GM13976 (cell line): ENCODE results near the gene PLEKHG3.
"Not testable (repeated sequence)": the region's sequence is repeated elsewhere in the genome, so short reads cannot be mapped to it uniquely, and the experiment has no call there.

Experiments used
- DNase-seq: peaks from one replicate; pipeline ENCODE4 v3.0.0; 2012; ENCODE audit warnings: low spot score
- in situ Hi-C: fragments of 300-500 bp; cut with MboI; formaldehyde crosslinking; loops from one replicate; pipeline ENCODE4 v1.12.0; 2022; ENCODE audit warnings: low sequenced_read_pairs, mixed read lengths, inconsistent platforms; ENCODE audit not compliant: unreplicated experiment
- TF ChIP-seq, protein P1 (sequence below): IDR thresholded peaks from 2 replicates; pipeline ENCODE4 v1.5.1; 2012; ENCODE audit warnings: borderline replicate concordance, mild to moderate bottlenecking; ENCODE audit not compliant: insufficient read depth; ENCODE audit errors: extremely low read depth, missing control alignments, control extremely low read depth

Gene PLEKHG3

DNA sequence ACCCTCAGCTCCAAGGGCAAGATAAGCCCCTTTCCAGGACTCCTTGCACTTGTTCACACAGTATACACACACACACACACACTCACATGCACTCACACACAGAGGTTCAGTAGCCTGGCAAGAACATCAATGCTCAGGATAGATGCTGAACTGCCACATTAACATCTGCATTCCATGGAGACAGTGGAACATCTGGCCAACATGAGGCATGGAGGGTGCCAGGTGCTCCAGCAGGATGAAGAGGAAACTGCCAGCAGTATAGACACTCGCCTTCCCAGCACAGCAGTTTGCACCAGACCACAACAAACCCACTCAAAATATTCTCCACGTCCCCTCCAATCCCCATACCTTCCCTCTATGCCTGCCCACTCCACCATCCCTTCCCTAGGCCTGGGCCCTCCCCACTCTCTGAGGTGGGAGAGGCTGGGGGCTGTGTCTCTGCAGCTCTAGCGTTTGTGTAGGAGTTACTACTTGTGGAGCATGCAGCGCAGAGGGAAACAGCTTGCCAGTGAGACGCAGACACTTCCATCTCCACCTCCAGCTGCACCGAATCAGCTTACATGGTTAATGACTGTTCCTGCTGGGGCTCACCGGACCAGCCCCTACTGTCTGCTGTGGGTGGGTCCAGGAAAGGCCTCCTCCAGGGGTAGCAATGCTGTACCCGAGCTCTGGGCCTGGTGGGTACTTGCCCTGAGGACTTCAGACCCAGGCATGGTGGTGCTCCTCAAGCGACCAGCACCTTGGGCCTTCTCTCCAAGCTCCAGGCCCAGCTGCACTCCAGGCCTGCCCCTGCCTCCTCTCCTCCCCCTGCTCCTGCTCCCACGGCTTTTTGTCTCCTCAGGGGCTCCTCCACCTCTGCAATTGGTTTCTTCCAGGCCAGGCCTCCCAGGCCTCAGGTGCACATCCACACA, 18.6 kb upstream of the PLEKHG3 start:
- DNase-seq, result no peak
- TF ChIP-seq, protein P1, sequence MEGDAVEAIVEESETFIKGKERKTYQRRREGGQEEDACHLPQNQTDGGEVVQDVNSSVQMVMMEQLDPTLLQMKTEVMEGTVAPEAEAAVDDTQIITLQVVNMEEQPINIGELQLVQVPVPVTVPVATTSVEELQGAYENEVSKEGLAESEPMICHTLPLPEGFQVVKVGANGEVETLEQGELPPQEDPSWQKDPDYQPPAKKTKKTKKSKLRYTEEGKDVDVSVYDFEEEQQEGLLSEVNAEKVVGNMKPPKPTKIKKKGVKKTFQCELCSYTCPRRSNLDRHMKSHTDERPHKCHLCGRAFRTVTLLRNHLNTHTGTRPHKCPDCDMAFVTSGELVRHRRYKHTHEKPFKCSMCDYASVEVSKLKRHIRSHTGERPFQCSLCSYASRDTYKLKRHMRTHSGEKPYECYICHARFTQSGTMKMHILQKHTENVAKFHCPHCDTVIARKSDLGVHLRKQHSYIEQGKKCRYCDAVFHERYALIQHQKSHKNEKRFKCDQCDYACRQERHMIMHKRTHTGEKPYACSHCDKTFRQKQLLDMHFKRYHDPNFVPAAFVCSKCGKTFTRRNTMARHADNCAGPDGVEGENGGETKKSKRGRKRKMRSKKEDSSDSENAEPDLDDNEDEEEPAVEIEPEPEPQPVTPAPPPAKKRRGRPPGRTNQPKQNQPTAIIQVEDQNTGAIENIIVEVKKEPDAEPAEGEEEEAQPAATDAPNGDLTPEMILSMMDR, result no peak
- in situ Hi-C loops, result no loop called here

DNA sequence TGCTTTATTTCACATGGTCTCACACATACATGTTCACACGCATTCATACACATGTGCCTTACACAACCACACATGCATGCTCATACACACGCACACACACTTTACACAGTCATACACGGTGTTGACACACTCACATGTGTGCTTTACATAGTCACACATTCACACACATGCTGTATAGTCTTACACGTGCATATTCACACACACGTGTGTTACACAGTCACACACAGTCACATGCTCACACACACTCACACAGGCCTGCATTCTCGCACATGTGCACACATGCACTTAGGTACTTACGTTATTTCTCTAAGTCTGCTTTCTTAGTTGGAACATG, 18.0 kb upstream of the PLEKHG3 start:
- no peak for DNase-seq
- TF ChIP-seq, protein P1, result no peak
- in situ Hi-C loops, result no loop called here

DNA sequence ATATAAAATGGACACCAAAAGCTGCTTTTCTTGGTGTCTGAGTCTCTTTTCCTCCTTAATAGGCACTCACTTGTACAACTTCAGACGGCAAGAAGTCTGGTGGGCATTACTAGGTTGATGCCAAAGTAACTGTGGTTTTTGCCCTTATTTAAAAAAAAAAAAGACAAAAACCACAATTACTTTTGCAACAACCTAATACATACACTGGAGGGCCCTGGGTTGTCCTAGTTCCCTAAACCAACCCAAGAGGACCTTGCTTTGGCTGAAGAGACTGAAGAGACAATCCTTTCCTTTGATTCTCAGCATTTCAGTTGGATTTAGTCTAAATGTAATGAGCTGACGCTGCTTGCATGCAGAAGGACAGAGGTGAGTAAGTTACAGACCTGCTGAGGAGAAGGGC, 16.2 kb upstream of the PLEKHG3 start:
- TF ChIP-seq, protein P1, result no peak
- DNase-seq, result no peak
- in situ Hi-C loops, result no loop called here

DNA sequence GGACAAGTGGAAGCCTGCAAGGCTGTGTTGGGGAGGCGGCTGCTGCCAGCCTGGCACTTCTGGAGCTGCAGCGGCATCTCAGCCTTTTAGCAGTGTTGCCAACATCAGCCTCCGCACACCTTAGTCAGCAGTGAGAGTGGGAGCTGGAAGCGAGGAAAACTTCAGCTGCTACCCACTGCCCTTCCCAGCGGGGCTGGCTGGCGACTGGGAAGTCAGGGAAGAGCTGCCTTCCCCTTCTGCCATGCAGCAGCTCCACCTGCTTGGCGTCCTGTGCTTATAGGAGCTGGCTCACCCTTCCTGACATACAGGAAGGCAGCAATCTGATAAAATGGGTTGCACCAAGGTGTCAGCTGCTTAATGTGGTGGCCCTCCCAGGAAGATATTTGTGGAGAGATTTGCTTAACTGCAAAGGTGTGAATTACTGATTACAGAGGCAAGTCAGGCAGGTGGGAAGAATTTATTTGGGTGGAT, 15.4 kb upstream of the PLEKHG3 start:
- TF ChIP-seq, protein P1, result no peak
- in situ Hi-C loops, result no loop called here
- DNase-seq, result no peak

DNA sequence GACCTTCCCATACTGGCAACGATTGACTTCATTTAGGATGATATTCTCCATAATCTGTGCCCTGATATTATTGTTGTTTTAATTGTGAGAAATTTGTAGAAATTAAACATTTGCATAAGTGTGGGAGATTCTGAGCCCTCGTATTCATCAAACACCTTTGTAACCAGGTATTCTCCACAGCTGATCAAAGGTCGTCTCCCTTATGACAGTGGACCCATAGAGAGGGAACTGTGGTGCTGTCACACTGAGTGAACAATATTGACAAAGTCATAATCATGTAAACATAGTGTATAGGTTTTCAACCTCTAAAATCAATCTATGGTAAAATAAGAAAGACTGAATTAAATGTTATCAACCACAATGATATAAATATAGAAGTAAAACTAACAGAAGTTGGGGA, 14.9 kb upstream of the PLEKHG3 start:
- no peak for DNase-seq
- TF ChIP-seq, protein P1, result no peak
- in situ Hi-C loops, result no loop called here

DNA sequence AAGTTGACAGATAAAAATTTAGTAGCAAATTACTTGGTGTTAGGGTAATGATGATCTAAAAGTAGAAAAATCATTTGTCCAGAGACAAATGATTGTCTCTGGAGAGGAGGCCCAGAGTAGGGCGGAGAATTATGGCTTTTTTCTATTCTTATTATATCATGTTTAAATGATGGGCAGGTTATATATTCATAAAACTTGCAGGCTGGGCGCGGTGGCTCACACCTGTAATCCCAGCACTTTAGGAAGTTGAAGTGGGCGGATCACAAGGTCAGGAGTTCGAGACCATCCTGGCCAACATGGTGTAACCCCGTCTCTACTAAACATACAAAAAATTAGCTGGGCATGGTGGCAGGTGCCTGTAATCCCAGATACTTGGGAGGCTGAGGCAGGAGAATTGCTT, 13.6 kb upstream of the PLEKHG3 start:
- DNase-seq, in situ Hi-C loops: not testable (repeated sequence)

DNA sequence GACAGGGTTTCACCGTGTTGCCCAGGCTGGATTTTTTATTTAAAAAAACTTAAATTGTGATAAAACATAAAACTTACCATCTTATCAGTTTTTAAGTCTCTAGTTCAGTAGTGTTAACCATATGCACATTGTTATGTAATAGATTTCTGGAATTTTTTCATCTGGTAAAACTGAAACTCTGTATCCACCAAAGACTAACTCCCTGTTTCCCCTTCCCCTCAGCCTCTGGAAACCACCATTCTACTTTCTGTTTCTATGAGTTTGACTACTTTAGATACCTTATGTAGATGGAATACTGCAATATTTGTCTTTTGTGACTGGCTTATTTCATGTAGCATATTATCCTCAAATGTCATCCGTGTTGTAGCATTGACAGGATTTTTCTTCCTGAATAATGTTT, 12.8 kb upstream of the PLEKHG3 start:
- TF ChIP-seq, protein P1, result no peak
- DNase-seq, result no peak
- in situ Hi-C loops, result no loop called here
